Kidney (tissue), 14 donors: ENCODE results near the gene GPC3. TPM values are rescaled to one million over a fixed set of nuclear protein-coding genes. Genes with fewer than 3 reads are reported as not detected.

Experiments
- DNase-seq, 5 donors: peaks; one replicate each; pipeline ENCODE4 v3.0.0-alpha.2; 2013 to 2020
- FAIRE-seq: peaks from 2 replicates; lab custom pipeline; 2012; peaks lifted over from hg19 to GRCh38; lab: Jason Lieb, UNC
- H3K27ac ChIP-seq, 2 donors: one replicate each; pipeline ENCODE4 v1.7.0; 2013; ENCODE audit warnings: low read depth in 2 of 2, low read length in 2 of 2, inconsistent platforms in 1 of 2
- H3K27me3 ChIP-seq: one replicate; pipeline ENCODE4 v1.7.1; 2013; ENCODE audit warnings: low read length, inconsistent platforms; ENCODE audit not compliant: control insufficient read depth, insufficient read depth
- H3K36me3 ChIP-seq, 3 donors: one replicate each; pipeline versions ENCODE4 v1.7.0 to v1.7.1; 2013; ENCODE audit warnings: low read length in 3 of 3, control low read depth in 1 of 3, inconsistent platforms in 1 of 3; ENCODE audit not compliant: insufficient read depth in 3 of 3, control insufficient read depth in 2 of 3
- H3K4me1 ChIP-seq, 3 donors: one replicate each; pipeline versions ENCODE4 v1.7.0 to v1.7.1; 2013; ENCODE audit warnings: low read length in 3 of 3, inconsistent platforms in 1 of 3, low read depth in 1 of 3; ENCODE audit not compliant: control insufficient read depth in 2 of 3, insufficient read depth in 2 of 3
- H3K4me3 ChIP-seq, 3 donors: one replicate each; pipeline versions ENCODE4 v1.7.0 to v1.8.1; 2013; ENCODE audit warnings: low read length in 3 of 3, control low read depth in 1 of 3, inconsistent platforms in 1 of 3
- H3K9ac ChIP-seq, 3 donors: one replicate each; pipeline versions ENCODE4 v1.7.0 to v1.7.1; 2013; ENCODE audit warnings: low read length in 3 of 3, control low read depth in 1 of 3, inconsistent platforms in 1 of 3
- H3K9me3 ChIP-seq, 3 donors: one replicate each; pipeline versions ENCODE4 v1.7.0 to v1.7.1; 2013; ENCODE audit warnings: low read length in 3 of 3, control low read depth in 1 of 3, inconsistent platforms in 1 of 3; ENCODE audit not compliant: control insufficient read depth in 2 of 3, insufficient read depth in 1 of 3
- intact Hi-C: fragments of 100-400 bp; cut with DNase I; formaldehyde crosslinking; loops from one replicate; pipeline ENCODE4 v1.11.1; 2022
- polyA plus RNA-seq: library from polyadenylated mRNA; stranded (reverse); fragments of 350-450 nt; fragmentation: Illumina TruSeq; extraction: RNeasy Lipid Tissue Mini Kit (QIAGEN cat#74804); gene quantifications from one replicate; pipeline ENCODE4 v1.2.3, GENCODE V29; 2014; ENCODE audit warnings: low read depth, low replicate concordance; ENCODE audit not compliant: insufficient read depth
- total RNA-seq: library from RNA; stranded (reverse); fragmentation: NEBNext Ultra II Directional; extraction: Animal tissue kit (Norgen Biotek cat#: 25700); gene quantifications from one replicate; pipeline ENCODE4 v1.2.1, GENCODE V29; 2021
- TF ChIP-seq, protein P1 (sequence below): IDR thresholded peaks from 3 replicates; pipeline ENCODE4 v1.5.1; 2012; ENCODE audit warnings: mild to moderate bottlenecking, moderate library complexity, borderline replicate concordance; ENCODE audit not compliant: insufficient read depth; ENCODE audit errors: extremely low read depth
- donor health status: control.
- donor health status: control.
- donor health status: control.
- donor health status: control.
- donor health status: control.
- donor health status: DM: yes; HTN: yes; CAD: no.
- donor health status: Normal renal cell carcinoma (clear cell type).

Gene GPC3
- total and polyA plus RNA-seq, 2 donors from 2014 or later: 43.0 to 52.5 TPM

DNA sequence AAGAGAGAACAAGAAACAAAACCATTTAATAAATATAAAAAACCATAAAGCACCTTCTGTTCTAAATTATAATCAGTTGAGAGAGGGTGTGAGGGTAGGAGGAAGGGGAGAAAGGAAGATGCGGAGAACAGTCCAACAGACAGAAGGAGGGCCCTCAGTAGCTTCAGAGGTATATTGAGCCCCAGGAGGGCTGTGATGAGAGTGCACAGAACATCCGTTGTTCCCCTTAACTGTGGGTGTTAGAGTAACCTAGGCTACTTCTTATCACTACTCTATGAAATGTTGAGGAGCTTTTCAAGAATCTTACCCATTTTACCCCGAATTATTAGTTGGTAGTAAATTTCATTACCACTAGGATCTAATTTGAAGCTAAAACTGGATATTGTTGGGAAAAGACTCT is 13.8 kb downstream of the GPC3 start:
- Histone ChIP-seq H3K9ac (no peak overlapping the region), H3K27ac (no peak overlapping the region), H3K9me3 (no peaks in the 10 kb centered on the region), H3K4me3 (no peak overlapping the region), H3K4me1 (peaks cover 0 to 6% (median 0%) of the 10 kb centered on the region in 3 donors), H3K27me3 (no peaks in the 10 kb centered on the region), H3K36me3 (no peaks in the 10 kb centered on the region)
- FAIRE-seq (no peak), DNase-seq (no peak)
- TF ChIP-seq, protein P1, sequence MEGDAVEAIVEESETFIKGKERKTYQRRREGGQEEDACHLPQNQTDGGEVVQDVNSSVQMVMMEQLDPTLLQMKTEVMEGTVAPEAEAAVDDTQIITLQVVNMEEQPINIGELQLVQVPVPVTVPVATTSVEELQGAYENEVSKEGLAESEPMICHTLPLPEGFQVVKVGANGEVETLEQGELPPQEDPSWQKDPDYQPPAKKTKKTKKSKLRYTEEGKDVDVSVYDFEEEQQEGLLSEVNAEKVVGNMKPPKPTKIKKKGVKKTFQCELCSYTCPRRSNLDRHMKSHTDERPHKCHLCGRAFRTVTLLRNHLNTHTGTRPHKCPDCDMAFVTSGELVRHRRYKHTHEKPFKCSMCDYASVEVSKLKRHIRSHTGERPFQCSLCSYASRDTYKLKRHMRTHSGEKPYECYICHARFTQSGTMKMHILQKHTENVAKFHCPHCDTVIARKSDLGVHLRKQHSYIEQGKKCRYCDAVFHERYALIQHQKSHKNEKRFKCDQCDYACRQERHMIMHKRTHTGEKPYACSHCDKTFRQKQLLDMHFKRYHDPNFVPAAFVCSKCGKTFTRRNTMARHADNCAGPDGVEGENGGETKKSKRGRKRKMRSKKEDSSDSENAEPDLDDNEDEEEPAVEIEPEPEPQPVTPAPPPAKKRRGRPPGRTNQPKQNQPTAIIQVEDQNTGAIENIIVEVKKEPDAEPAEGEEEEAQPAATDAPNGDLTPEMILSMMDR: no peak
- intact Hi-C loops: no loop called here

DNA sequence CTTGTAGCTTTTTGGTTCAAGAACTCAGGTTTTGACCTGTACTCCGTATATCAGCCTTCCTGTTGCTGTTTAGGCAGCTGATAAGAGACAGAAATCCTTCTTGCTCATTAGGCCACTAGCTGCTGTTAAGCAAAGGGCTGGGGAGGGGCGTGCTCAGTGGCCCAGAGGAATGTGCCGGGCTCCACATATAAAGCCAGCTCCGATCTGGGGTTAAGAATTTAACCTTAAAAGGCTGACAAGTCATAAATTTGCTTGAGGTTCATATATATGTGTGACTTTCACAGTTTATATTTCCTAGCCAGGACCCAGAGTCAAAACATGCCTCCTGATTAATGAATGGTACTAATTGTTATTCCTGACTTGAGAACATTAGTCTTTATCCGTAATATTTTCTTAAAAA is 15.3 kb downstream of the GPC3 start:
- H3K4me3 ChIP-seq: no peak overlapping the region
- H3K4me1 ChIP-seq: peaks cover 0 to 6% (median 0%) of the 10 kb centered on the region in 3 donors
- no peaks in the 10 kb centered on the region for H3K27me3 ChIP-seq
- H3K36me3 ChIP-seq: no peaks in the 10 kb centered on the region
- FAIRE-seq: no peak
- no peak overlapping the region for H3K27ac ChIP-seq
- H3K9me3 ChIP-seq: no peaks in the 10 kb centered on the region
- no peak overlapping the region for H3K9ac ChIP-seq
- TF ChIP-seq, protein P1: no peak
- peak in 4 of 5 donors; percentile 60 to 82 (median 72) for DNase-seq
- intact Hi-C loops: no loop called here

DNA sequence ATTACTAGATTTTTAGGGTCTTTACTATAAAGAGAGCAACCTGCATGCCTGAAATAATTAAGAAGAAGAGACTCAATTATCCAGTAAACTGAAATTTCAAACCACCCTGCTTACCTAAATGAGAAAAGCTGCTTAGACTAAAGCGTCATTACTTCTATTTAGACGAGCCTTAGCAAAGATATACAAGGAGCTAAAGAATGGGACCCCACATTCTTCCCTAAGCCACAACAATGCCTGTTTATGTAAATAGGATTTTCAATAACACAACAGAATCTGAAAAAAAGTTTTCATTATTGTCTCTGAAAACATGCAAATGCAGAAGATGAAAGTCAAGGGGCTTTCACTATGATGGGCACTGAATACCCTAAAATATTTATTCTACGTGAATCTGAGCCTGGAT is 16.2 kb downstream of the GPC3 start:
- Histone ChIP-seq H3K36me3 (no peaks in the 10 kb centered on the region), H3K27ac (no peak overlapping the region), H3K27me3 (no peaks in the 10 kb centered on the region), H3K9ac (no peak overlapping the region), H3K4me3 (no peak overlapping the region), H3K9me3 (no peaks in the 10 kb centered on the region), H3K4me1 (peaks cover 0 to 6% (median 0%) of the 10 kb centered on the region in 3 donors)
- intact Hi-C loops: no loop called here
- FAIRE-seq: no peak
- no peak for DNase-seq
- TF ChIP-seq, protein P1: no peak

DNA sequence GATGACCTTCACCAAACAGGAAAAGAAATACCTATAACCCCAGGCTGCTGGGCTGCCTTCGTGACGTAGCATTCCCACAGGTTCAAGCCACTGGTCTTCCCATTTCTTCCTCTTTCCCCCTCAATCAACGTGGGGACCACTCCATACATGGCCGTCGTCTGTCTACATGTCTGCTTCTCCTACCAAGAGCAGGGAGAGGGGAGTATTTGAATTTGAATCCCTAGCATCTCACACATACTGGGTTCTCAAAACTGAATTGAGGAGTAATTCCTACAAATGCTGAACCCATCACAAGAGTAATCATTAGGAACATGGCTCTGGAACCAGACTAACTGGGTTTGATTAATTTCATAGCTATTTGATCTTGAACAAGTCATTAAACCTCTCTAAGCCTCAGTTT is 17.3 kb downstream of the GPC3 start:
- intact Hi-C loops: no loop called here
- Histone ChIP-seq H3K27me3 (no peaks in the 10 kb centered on the region), H3K9me3 (no peaks in the 10 kb centered on the region), H3K4me3 (no peak overlapping the region), H3K4me1 (peaks cover 0 to 6% (median 0%) of the 10 kb centered on the region in 3 donors), H3K36me3 (no peaks in the 10 kb centered on the region), H3K9ac (no peak overlapping the region), H3K27ac (no peak overlapping the region)
- no peak for DNase-seq
- TF ChIP-seq, protein P1: no peak
- FAIRE-seq: no peak
